Measurements from ENCODE around the gene TNNT2. TPM values are rescaled to one million over a fixed set of nuclear protein-coding genes. Genes with fewer than 3 reads are reported as not detected.

The TNNT2 gene
- total and polyA plus RNA-seq, 9 donors = 408 to 1,212 (median 904) TPM

- Histone ChIP-seq H3K4me1 (ENCODE audit: control insufficient read depth, insufficient read depth, low read length) (peaks cover 9% of the 10 kb centered on the region), H3K4me3 (ENCODE audit: low read length) (no peak overlapping the region), H3K36me3 (ENCODE audit: control insufficient read depth, insufficient read depth, low read length) (no peaks in the 10 kb centered on the region), H3K27me3 (ENCODE audit: control insufficient read depth, insufficient read depth, low read length) (no peaks in the 10 kb centered on the region), H3K9me3 (replicated peaks; ENCODE audit: control insufficient read depth, low read depth, low read length) (peaks cover 2% of the 10 kb centered on the region), H3K27ac (ENCODE audit: low read length) (no peak overlapping the region)
- peak; percentile 30 for DNase-seq
- 34% methylated on average over 5 of the region's 7 CpGs for WGBS (ENCODE audit: insufficient coverage)
Measured at GRCh38 chr1:201344206-201345080, 33.0 kb downstream of the TNNT2 start.

GRCh38 chr1:201341377-201341776 lies 36.1 kb downstream of the TNNT2 start:
- Histone ChIP-seq H3K4me1 (ENCODE audit: control insufficient read depth, insufficient read depth, low read length) (peaks cover 4% of the 10 kb centered on the region), H3K27ac (ENCODE audit: low read length) (no peak overlapping the region), H3K36me3 (ENCODE audit: control insufficient read depth, insufficient read depth, low read length) (no peaks in the 10 kb centered on the region), H3K9me3 (replicated peaks; ENCODE audit: control insufficient read depth, low read depth, low read length) (peaks cover 2% of the 10 kb centered on the region), H3K4me3 (ENCODE audit: low read length) (no peak overlapping the region), H3K27me3 (ENCODE audit: control insufficient read depth, insufficient read depth, low read length) (no peaks in the 10 kb centered on the region)
- no peak for DNase-seq
- no CpG with 5 or more reads among the region's 1 CpG for WGBS (ENCODE audit: insufficient coverage)

- Histone ChIP-seq H3K36me3 (ENCODE audit: control insufficient read depth, insufficient read depth, low read length) (no peaks in the 10 kb centered on the region), H3K4me1 (ENCODE audit: control insufficient read depth, insufficient read depth, low read length) (peaks cover 9% of the 10 kb centered on the region), H3K9me3 (replicated peaks; ENCODE audit: control insufficient read depth, low read depth, low read length) (peaks cover 2% of the 10 kb centered on the region), H3K27ac (ENCODE audit: low read length) (no peak overlapping the region), H3K4me3 (ENCODE audit: low read length) (no peak overlapping the region), H3K27me3 (ENCODE audit: control insufficient read depth, insufficient read depth, low read length) (no peaks in the 10 kb centered on the region)
- 95% methylated on average over 2 of the region's 9 CpGs for WGBS (ENCODE audit: insufficient coverage)
- DNase-seq = no peak
Measured at GRCh38 chr1:201336711-201337450, 40.6 kb downstream of the TNNT2 start.

DNA sequence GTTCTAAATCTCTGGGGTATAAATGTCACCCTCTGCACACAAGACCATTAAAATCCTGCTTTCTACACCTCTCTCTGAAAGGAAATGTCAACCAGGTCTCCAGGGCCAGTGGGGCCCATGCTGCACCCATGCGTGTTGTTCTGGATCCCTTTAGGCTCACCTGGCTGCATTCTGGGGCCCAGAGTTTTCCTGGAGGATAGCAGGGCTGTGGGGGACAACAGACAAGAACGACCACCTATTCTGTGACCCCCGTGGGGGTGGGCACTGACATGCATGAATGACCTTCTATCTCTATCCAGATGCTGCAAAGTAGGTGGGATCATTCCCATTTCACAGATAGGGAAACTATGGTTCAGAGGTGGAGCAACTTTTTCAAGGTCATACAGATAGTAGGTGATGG lies 41.6 kb downstream of the TNNT2 start:
- no peak for DNase-seq
- Histone ChIP-seq H3K27me3 (ENCODE audit: control insufficient read depth, insufficient read depth, low read length) (no peaks in the 10 kb centered on the region), H3K4me1 (ENCODE audit: control insufficient read depth, insufficient read depth, low read length) (peaks cover 9% of the 10 kb centered on the region), H3K36me3 (ENCODE audit: control insufficient read depth, insufficient read depth, low read length) (no peaks in the 10 kb centered on the region), H3K9me3 (replicated peaks; ENCODE audit: control insufficient read depth, low read depth, low read length) (no peaks in the 10 kb centered on the region), H3K4me3 (ENCODE audit: low read length) (no peak overlapping the region), H3K27ac (ENCODE audit: low read length) (no peak overlapping the region)
- WGBS (ENCODE audit: insufficient coverage) = 50% methylated on average over 2 of the region's 3 CpGs

GRCh38 chr1:201335174-201335870 lies 42.2 kb downstream of the TNNT2 start:
- H3K9me3 ChIP-seq (replicated peaks; ENCODE audit: control insufficient read depth, low read depth, low read length) = no peaks in the 10 kb centered on the region
- H3K36me3 ChIP-seq (ENCODE audit: control insufficient read depth, insufficient read depth, low read length) = no peaks in the 10 kb centered on the region
- no peak overlapping the region for H3K4me3 ChIP-seq (ENCODE audit: low read length)
- no peak overlapping the region for H3K27ac ChIP-seq (ENCODE audit: low read length)
- no peaks in the 10 kb centered on the region for H3K27me3 ChIP-seq (ENCODE audit: control insufficient read depth, insufficient read depth, low read length)
- peaks cover 14% of the 10 kb centered on the region for H3K4me1 ChIP-seq (ENCODE audit: control insufficient read depth, insufficient read depth, low read length)
- DNase-seq = no peak
- 86% methylated on average over 7 of the region's 10 CpGs for WGBS (ENCODE audit: insufficient coverage)

- 60% methylated on average over 1 of the region's 11 CpGs for WGBS (ENCODE audit: insufficient coverage)
Measured at GRCh38 chr1:201334325-201335173, 42.9 kb downstream of the TNNT2 start.

GRCh38 chr1:201332616-201333335 lies 44.7 kb downstream of the TNNT2 start:
- H3K4me1 ChIP-seq (ENCODE audit: control insufficient read depth, insufficient read depth, low read length) = peaks cover 23% of the 10 kb centered on the region
- H3K4me3 ChIP-seq (ENCODE audit: low read length) = no peak overlapping the region
- no peaks in the 10 kb centered on the region for H3K9me3 ChIP-seq (replicated peaks; ENCODE audit: control insufficient read depth, low read depth, low read length)
- DNase-seq = no peak
- no peaks in the 10 kb centered on the region for H3K36me3 ChIP-seq (ENCODE audit: control insufficient read depth, insufficient read depth, low read length)
- H3K27ac ChIP-seq (ENCODE audit: low read length) = no peak overlapping the region
- H3K27me3 ChIP-seq (ENCODE audit: control insufficient read depth, insufficient read depth, low read length) = no peaks in the 10 kb centered on the region
- WGBS (ENCODE audit: insufficient coverage) = 92% methylated on average over 4 of the region's 10 CpGs

More at GRCh38 chr1:201334325-201335173, 42.9 kb downstream of the TNNT2 start:
- DNase-seq = no peak
- Histone ChIP-seq H3K27ac (ENCODE audit: low read length) (peak overlapping the region; percentile 38), H3K9me3 (replicated peaks; ENCODE audit: control insufficient read depth, low read depth, low read length) (no peaks in the 10 kb centered on the region), H3K27me3 (ENCODE audit: control insufficient read depth, insufficient read depth, low read length) (no peaks in the 10 kb centered on the region), H3K4me3 (ENCODE audit: low read length) (no peak overlapping the region), H3K36me3 (ENCODE audit: control insufficient read depth, insufficient read depth, low read length) (no peaks in the 10 kb centered on the region), H3K4me1 (ENCODE audit: control insufficient read depth, insufficient read depth, low read length) (peaks cover 19% of the 10 kb centered on the region)

DNA sequence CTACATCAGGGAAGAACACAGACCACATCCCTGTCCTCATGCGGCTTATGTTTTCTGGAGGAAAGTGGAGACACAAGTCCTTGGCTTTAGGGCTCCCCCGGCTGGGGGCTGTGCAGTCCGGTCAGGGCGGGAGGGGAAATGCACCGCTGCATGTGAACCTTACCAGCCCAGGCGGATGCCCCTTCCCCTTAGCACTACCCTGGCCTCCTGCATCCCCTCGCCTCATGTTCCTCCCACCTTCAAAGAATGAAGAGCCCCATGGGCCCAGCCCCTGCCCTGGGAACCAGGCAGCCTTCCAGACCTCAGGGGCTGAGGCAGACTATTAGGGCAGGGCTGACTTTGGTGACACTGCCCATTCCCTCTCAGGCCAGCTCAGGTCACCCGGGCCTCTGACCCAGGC lies 45.5 kb downstream of the TNNT2 start:
- Histone ChIP-seq H3K27me3 (ENCODE audit: control insufficient read depth, insufficient read depth, low read length) (peaks cover 2% of the 10 kb centered on the region), H3K4me1 (ENCODE audit: control insufficient read depth, insufficient read depth, low read length) (peaks cover 23% of the 10 kb centered on the region), H3K36me3 (ENCODE audit: control insufficient read depth, insufficient read depth, low read length) (peaks cover 3% of the 10 kb centered on the region), H3K27ac (ENCODE audit: low read length) (no peak overlapping the region), H3K9me3 (replicated peaks; ENCODE audit: control insufficient read depth, low read depth, low read length) (no peaks in the 10 kb centered on the region), H3K4me3 (ENCODE audit: low read length) (no peak overlapping the region)
- no peak for DNase-seq
- WGBS (ENCODE audit: insufficient coverage) = 82% methylated on average over 6 of the region's 8 CpGs

GRCh38 chr1:201331166-201331565 lies 46.3 kb downstream of the TNNT2 start:
- H3K4me1 ChIP-seq (ENCODE audit: control insufficient read depth, insufficient read depth, low read length) = peaks cover 23% of the 10 kb centered on the region
- no peak overlapping the region for H3K4me3 ChIP-seq (ENCODE audit: low read length)
- 80% methylated on average over 1 of the region's 7 CpGs for WGBS (ENCODE audit: insufficient coverage)

More at GRCh38 chr1:201331166-201331565, 46.3 kb downstream of the TNNT2 start:
- Histone ChIP-seq H3K9me3 (replicated peaks; ENCODE audit: control insufficient read depth, low read depth, low read length) (no peaks in the 10 kb centered on the region), H3K27ac (ENCODE audit: low read length) (no peak overlapping the region), H3K36me3 (ENCODE audit: control insufficient read depth, insufficient read depth, low read length) (peaks cover 3% of the 10 kb centered on the region), H3K27me3 (ENCODE audit: control insufficient read depth, insufficient read depth, low read length) (peaks cover 2% of the 10 kb centered on the region)
- DNase-seq = no peak
